ENCODE measurements around the gene HSF5.

DNA sequence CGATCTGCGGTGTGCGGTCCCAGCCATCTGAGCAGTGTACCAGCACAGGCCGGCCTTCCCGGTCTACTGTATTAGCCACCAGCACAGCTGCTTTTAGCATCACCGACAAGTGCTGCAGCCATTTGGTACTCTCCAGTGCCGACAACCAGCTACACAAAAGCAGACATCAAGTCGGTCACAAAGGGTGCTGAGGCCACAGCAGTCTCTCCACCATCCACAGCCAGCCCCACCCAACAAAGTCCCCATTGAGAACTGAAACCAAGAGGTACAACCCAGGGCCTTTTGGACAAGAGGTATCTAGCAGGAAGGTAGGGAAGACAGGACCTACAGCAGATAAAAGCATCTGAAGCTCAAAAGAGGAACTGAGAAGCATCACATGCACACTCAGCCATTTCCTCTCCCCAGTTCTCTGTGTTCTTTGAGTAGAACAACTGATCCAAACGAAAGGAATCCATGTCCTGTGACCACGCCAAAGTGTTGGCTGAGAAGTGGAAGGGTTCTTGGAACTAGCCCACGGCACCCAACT, 16.7 kb upstream of the HSF5 start:
- TF ChIP-seq, protein P1, sequence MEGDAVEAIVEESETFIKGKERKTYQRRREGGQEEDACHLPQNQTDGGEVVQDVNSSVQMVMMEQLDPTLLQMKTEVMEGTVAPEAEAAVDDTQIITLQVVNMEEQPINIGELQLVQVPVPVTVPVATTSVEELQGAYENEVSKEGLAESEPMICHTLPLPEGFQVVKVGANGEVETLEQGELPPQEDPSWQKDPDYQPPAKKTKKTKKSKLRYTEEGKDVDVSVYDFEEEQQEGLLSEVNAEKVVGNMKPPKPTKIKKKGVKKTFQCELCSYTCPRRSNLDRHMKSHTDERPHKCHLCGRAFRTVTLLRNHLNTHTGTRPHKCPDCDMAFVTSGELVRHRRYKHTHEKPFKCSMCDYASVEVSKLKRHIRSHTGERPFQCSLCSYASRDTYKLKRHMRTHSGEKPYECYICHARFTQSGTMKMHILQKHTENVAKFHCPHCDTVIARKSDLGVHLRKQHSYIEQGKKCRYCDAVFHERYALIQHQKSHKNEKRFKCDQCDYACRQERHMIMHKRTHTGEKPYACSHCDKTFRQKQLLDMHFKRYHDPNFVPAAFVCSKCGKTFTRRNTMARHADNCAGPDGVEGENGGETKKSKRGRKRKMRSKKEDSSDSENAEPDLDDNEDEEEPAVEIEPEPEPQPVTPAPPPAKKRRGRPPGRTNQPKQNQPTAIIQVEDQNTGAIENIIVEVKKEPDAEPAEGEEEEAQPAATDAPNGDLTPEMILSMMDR (IDR thresholded peaks at IDR 0.05), result no peak
- no peak for TF ChIP-seq POLR2AphosphoS5 (IDR thresholded peaks at IDR 0.05)
